Panc1 (cell line): Measurements from ENCODE around the gene DDC. TPM values are rescaled to one million over a fixed set of nuclear protein-coding genes. Genes with fewer than 3 reads are reported as not detected.

Experiments used
- ATAC-seq: fragments of 200-7000 bp; cut with Tn5 transposase; 2 replicates; pipeline ENCODE4 v1.9.1; 2020; ENCODE audit warnings: mild to moderate bottlenecking, moderate library complexity
- BruUV-seq: library from RNA; stranded (reverse); fragments of 400-500 nt; replicated peaks from 2 replicates; lab custom pipeline; 2021; lab: Mats Ljungman, UMichigan
- CTCF ChIA-PET: fragments of 300-600 bp; sonication (Branson Sonifier 250); formaldehyde crosslinking; loops from one replicate; lab custom pipeline; 2022; ENCODE audit warnings: antibody characterized with exemption; lab: Charles Lee
- POLR2A ChIA-PET: fragments of 300-600 bp; sonication (Branson Sonifier 250); formaldehyde crosslinking; loops from one replicate; lab custom pipeline; 2022; ENCODE audit warnings: antibody characterized with exemption; lab: Charles Lee
- DNase-seq: peaks from one replicate; pipeline ENCODE4 v3.0.0-alpha.2; 2010; ENCODE audit warnings: low read depth, low spot score
- H3K27ac ChIP-seq: 2 replicates; pipeline ENCODE4 v1.5.1; 2011; ENCODE audit warnings: mild to moderate bottlenecking, low read length, inconsistent platforms
- H3K27me3 ChIP-seq: fragments of 200-500 bp; sonication (Bioruptor generic); 2 replicates; pipeline ENCODE4 v1.6.0; 2014; ENCODE audit warnings: low read length, inconsistent platforms; ENCODE audit not compliant: control insufficient read depth, insufficient read depth
- H3K36me3 ChIP-seq: fragments of 200-500 bp; sonication (Bioruptor generic); 2 replicates; pipeline ENCODE4 v1.5.1; 2014; ENCODE audit warnings: inconsistent platforms, mild to moderate bottlenecking, low read length, moderate library complexity; ENCODE audit not compliant: control insufficient read depth, insufficient read depth
- H3K4me1 ChIP-seq: 2 replicates; pipeline ENCODE4 v1.5.1; 2011; ENCODE audit warnings: inconsistent platforms, mild to moderate bottlenecking, low read length, moderate library complexity; ENCODE audit not compliant: control insufficient read depth, insufficient read depth
- H3K4me3 ChIP-seq, 2 experiments: 2 replicates each; pipeline ENCODE4 v1.5.1; 2011 to 2012; ENCODE audit warnings: low read depth in 2 of 2, low read length in 2 of 2, mild to moderate bottlenecking in 2 of 2, inconsistent platforms in 1 of 2, moderate library complexity in 1 of 2
- H3K9me3 ChIP-seq: fragments of 200-500 bp; sonication (Bioruptor generic); 2 replicates; pipeline ENCODE4 v1.5.1; 2014; ENCODE audit warnings: low read depth, mild to moderate bottlenecking, inconsistent platforms, low read length, moderate library complexity; ENCODE audit not compliant: control insufficient read depth, insufficient read depth
- POLR2AphosphoS5 ChIP-seq: IDR thresholded peaks from 2 replicates; pipeline ENCODE4 v1.6.1; 2012; ENCODE audit warnings: mild to moderate bottlenecking, low read depth, low read length, moderate library complexity
- REST ChIP-seq, 2 experiments: IDR thresholded peaks; 2 replicates each; pipeline ENCODE4 v1.6.1; 2011 to 2012; ENCODE audit warnings: low read depth in 2 of 2, control low read depth in 1 of 2, low read length in 1 of 2, mild to moderate bottlenecking in 1 of 2, moderate library complexity in 1 of 2; ENCODE audit not compliant: insufficient read depth in 1 of 2
- SIN3A ChIP-seq: IDR thresholded peaks from 2 replicates; pipeline ENCODE4 v1.6.1; 2012; ENCODE audit warnings: low read depth, mild to moderate bottlenecking, low read length, moderate library complexity, borderline replicate concordance; ENCODE audit not compliant: insufficient read depth
- TCF7L2 ChIP-seq: IDR thresholded peaks from 2 replicates; pipeline ENCODE4 v1.6.1; 2011; ENCODE audit warnings: mild to moderate bottlenecking, low read depth, low read length, inconsistent platforms
- in situ Hi-C: cut with HindIII; loops from 2 replicates; pipeline ENCODE4 v1.10.0; 2016; ENCODE audit warnings: low sequenced_read_pairs, low pct_unique_long_range_greater_than_20kb
- intact Hi-C: fragments of 100-400 bp; cut with micrococcal nuclease; formaldehyde crosslinking; loops from one replicate; pipeline ENCODE4 v1.10.0; 2022; ENCODE audit not compliant: unreplicated experiment
- total RNA-seq: library from RNA; stranded (reverse); gene quantifications from one replicate; pipeline ENCODE4 v1.2.1, GENCODE V29; 2021; ENCODE audit not compliant: unreplicated experiment
- TF ChIP-seq, protein P1 (sequence below): fragments of 450-650 bp; IDR thresholded peaks from 2 replicates; pipeline ENCODE4 v1.5.1; 2017; ENCODE audit warnings: mild to moderate bottlenecking

Gene DDC
- total RNA-seq, 1 experiment from 2014 or later = not detected

DNA sequence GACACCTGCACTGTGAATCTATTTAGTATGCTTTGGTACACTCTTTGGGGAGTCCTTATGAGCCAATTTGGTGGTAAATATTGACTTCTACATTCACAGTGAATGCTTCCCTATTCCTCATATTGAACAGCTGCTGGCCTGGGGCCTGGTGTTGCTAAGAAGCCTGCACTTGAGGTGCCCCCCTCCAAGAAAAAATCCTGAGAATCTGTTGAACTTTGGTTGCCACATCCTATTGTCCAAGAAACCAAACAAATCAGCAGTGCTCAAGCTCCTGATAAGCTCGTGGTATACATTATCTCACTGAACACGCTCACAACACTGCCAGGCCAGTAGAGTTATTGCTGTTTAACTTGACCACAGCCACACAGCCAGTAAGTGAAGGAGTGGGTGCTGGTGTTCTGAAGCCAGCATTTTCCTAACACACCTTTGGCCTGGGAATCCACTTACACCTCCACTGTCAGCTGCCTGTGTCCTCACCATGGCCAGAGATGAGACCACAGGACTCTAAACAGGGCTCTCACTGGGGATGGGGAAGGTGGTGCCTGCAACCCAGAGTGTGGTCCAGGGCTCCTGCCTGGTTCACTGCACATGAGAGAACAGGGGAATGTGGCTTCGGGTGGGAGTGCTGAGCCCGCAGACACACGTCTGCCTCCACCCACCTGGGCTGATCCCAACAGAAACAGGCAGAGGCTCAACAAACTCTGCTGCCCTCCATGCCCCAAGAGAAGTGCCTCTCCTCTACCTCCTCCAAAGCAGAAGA is 6.7 kb downstream of the DDC start:
- H3K4me3 ChIP-seq = no peak overlapping the region
- in situ Hi-C loops (no loop called here), intact Hi-C loops (no loop called here)
- peaks cover 13% of the 10 kb centered on the region; the same call in 1 of the 2 replicates for H3K27me3 ChIP-seq
- no peaks in the 10 kb centered on the region for H3K4me1 ChIP-seq
- ATAC-seq (no peak), DNase-seq (no peak)
- TF ChIP-seq REST (IDR thresholded peaks at IDR 0.05; ENCODE audit: insufficient read depth in 1 of 2, low read depth in 2 of 2, low read length in 1 of 2) (no peak), TCF7L2 (no peak), POLR2AphosphoS5 (no peak), SIN3A (no peak)
- TF ChIP-seq, protein P1, sequence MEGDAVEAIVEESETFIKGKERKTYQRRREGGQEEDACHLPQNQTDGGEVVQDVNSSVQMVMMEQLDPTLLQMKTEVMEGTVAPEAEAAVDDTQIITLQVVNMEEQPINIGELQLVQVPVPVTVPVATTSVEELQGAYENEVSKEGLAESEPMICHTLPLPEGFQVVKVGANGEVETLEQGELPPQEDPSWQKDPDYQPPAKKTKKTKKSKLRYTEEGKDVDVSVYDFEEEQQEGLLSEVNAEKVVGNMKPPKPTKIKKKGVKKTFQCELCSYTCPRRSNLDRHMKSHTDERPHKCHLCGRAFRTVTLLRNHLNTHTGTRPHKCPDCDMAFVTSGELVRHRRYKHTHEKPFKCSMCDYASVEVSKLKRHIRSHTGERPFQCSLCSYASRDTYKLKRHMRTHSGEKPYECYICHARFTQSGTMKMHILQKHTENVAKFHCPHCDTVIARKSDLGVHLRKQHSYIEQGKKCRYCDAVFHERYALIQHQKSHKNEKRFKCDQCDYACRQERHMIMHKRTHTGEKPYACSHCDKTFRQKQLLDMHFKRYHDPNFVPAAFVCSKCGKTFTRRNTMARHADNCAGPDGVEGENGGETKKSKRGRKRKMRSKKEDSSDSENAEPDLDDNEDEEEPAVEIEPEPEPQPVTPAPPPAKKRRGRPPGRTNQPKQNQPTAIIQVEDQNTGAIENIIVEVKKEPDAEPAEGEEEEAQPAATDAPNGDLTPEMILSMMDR = no peak
- no TSS peak for BruUV-seq
- ChIA-PET CTCF (no interaction called here), POLR2A (no interaction called here)
- H3K27ac ChIP-seq = no peak overlapping the region
- H3K9me3 ChIP-seq = no peaks in the 10 kb centered on the region
- H3K36me3 ChIP-seq = no peaks in the 10 kb centered on the region

GRCh38 chr7:50557099-50557498 is 8.1 kb downstream of the DDC start:
- BruUV-seq = no TSS peak
- DNase-seq (no peak), ATAC-seq (no peak)
- POLR2A ChIA-PET = no interaction called here
- Histone ChIP-seq H3K4me3 (no peak overlapping the region), H3K4me1 (no peaks in the 10 kb centered on the region), H3K27ac (no peak overlapping the region), H3K36me3 (no peaks in the 10 kb centered on the region), H3K27me3 (peaks cover 13% of the 10 kb centered on the region; the same call in 1 of the 2 replicates), H3K9me3 (no peaks in the 10 kb centered on the region)
- intact Hi-C loops (no loop called here), in situ Hi-C loops (no loop called here)
- CTCF ChIA-PET = no interaction called here
- TF ChIP-seq SIN3A (no peak), TCF7L2 (no peak), REST (IDR thresholded peaks at IDR 0.05; ENCODE audit: insufficient read depth in 1 of 2, low read depth in 2 of 2, low read length in 1 of 2) (no peak), POLR2AphosphoS5 (no peak)
- TF ChIP-seq, protein P1 = no peak
